Measurements from ENCODE around the gene CCDC7. TPM values are rescaled to one million over a fixed set of nuclear protein-coding genes. Genes with fewer than 3 reads are reported as not detected.

The CCDC7 gene
- total RNA-seq, 1 experiment from 2014 or later = 1.9 TPM

- DNase-seq (ENCODE audit: low spot score) = no peak
- Mint-ChIP-seq H3K36me3 (no peaks in the 10 kb centered on the region), H3K4me3 (no peak overlapping the region), H3K27me3 (ENCODE audit: low read depth) (no peaks in the 10 kb centered on the region), H3K27ac (no peak overlapping the region), H3K4me1 (no peaks in the 10 kb centered on the region), H3K9me3 (no peaks in the 10 kb centered on the region)
- no peak for TF ChIP-seq ZSCAN18 (CRISPR knock-in tag; IDR thresholded peaks at IDR 0.05)
- TF ChIP-seq FOXP4 (CRISPR knock-in tag; IDR thresholded peaks at IDR 0.05) = no peak
- TF ChIP-seq SMAD4 (CRISPR knock-in tag; IDR thresholded peaks at IDR 0.05) = no peak
- no peak for TF ChIP-seq ZNF121 (CRISPR knock-in tag; IDR thresholded peaks at IDR 0.05)
- TF ChIP-seq IRF1 (CRISPR knock-in tag; IDR thresholded peaks at IDR 0.05) = no peak
- no peak for TF ChIP-seq ETV6 (CRISPR knock-in tag; IDR thresholded peaks at IDR 0.05)
- no peak for TF ChIP-seq KAT7 (CRISPR knock-in tag; IDR thresholded peaks at IDR 0.05; ENCODE audit: borderline replicate concordance)
- TF ChIP-seq PRDM15 (CRISPR knock-in tag; IDR thresholded peaks at IDR 0.05) = no peak
- TF ChIP-seq RORB (CRISPR knock-in tag; IDR thresholded peaks at IDR 0.05) = no peak
- no peak for TF ChIP-seq GTF2I (CRISPR knock-in tag; conservative IDR thresholded peaks at IDR 0.05)
- TF ChIP-seq, protein P1, sequence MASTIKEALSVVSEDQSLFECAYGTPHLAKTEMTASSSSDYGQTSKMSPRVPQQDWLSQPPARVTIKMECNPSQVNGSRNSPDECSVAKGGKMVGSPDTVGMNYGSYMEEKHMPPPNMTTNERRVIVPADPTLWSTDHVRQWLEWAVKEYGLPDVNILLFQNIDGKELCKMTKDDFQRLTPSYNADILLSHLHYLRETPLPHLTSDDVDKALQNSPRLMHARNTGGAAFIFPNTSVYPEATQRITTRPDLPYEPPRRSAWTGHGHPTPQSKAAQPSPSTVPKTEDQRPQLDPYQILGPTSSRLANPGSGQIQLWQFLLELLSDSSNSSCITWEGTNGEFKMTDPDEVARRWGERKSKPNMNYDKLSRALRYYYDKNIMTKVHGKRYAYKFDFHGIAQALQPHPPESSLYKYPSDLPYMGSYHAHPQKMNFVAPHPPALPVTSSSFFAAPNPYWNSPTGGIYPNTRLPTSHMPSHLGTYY (CRISPR knock-in tag; IDR thresholded peaks at IDR 0.05) = no peak
- no peak for TF ChIP-seq ZBTB21 (CRISPR knock-in tag; IDR thresholded peaks at IDR 0.05; ENCODE audit: borderline replicate concordance)
- TF ChIP-seq, protein P2, sequence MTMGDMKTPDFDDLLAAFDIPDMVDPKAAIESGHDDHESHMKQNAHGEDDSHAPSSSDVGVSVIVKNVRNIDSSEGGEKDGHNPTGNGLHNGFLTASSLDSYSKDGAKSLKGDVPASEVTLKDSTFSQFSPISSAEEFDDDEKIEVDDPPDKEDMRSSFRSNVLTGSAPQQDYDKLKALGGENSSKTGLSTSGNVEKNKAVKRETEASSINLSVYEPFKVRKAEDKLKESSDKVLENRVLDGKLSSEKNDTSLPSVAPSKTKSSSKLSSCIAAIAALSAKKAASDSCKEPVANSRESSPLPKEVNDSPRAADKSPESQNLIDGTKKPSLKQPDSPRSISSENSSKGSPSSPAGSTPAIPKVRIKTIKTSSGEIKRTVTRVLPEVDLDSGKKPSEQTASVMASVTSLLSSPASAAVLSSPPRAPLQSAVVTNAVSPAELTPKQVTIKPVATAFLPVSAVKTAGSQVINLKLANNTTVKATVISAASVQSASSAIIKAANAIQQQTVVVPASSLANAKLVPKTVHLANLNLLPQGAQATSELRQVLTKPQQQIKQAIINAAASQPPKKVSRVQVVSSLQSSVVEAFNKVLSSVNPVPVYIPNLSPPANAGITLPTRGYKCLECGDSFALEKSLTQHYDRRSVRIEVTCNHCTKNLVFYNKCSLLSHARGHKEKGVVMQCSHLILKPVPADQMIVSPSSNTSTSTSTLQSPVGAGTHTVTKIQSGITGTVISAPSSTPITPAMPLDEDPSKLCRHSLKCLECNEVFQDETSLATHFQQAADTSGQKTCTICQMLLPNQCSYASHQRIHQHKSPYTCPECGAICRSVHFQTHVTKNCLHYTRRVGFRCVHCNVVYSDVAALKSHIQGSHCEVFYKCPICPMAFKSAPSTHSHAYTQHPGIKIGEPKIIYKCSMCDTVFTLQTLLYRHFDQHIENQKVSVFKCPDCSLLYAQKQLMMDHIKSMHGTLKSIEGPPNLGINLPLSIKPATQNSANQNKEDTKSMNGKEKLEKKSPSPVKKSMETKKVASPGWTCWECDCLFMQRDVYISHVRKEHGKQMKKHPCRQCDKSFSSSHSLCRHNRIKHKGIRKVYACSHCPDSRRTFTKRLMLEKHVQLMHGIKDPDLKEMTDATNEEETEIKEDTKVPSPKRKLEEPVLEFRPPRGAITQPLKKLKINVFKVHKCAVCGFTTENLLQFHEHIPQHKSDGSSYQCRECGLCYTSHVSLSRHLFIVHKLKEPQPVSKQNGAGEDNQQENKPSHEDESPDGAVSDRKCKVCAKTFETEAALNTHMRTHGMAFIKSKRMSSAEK (CRISPR knock-in tag; IDR thresholded peaks at IDR 0.05; ENCODE audit: borderline replicate concordance) = no peak
- no peak for TF ChIP-seq MLX (CRISPR knock-in tag; IDR thresholded peaks at IDR 0.05)
- POLR2A ChIA-PET = no interaction called here
- ATAC-seq = no peak
- CTCF ChIA-PET = interaction anchor here (2.3 kb wide), 1 partner anchor 221 kb away, joined by 9 read pairs; no protein-coding TSS in a partner anchor
These were observed 341.8 kb downstream of the CCDC7 start for GRCh38 chr10:32787690-32788284.
